NCI-H748 (cell line): ENCODE data around the gene HSPA1B.
"Not testable (repeated sequence)": the region's sequence is repeated elsewhere in the genome, so short reads cannot be mapped to it uniquely, and the experiment has no call there.

ENCODE experiments used
- DNase-seq: peaks from one replicate; lab custom pipeline; 2025; ENCODE audit not compliant: unreplicated experiment; lab: John Stamatoyannopoulos, UW

The HSPA1B gene

DNA sequence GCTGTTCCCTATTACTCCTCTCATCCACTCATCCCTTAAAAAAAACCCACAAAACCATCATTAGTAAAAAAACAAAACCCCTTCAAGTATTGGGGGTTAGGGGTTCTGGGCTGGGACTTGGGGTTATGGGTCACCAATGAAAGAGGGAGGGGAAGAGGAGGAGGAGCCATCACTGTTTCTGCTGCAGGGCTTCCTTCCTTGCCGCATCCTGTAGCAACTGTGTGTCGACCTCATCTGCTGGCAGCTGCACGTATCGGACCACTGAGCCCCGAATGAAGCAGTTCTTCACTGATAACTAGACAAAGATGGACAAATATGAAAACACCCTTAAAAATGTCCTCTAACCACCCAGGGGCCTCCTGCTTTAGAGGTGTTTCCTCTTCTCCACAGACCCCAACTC is 29.9 kb upstream of the HSPA1B start:
- DNase-seq, result no peak

DNA sequence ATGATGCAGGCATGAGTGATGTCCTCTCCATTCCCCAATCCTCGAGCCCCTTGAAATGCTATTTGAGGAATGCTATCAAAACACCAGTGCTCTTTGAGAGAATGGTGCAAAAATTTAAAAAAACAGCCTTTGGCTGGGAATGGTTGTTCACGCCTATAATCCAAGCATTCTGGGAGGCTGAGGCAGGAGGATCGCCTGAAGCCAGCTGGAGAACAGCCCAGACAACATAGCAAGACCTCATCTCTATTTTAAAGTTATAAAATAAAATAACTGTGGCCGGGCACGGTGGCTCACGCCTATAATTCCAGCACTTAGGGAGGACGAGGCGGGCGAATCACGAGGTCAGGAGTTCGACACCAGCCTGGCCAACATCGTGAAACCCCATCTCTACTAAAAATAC is 27.8 kb upstream of the HSPA1B start:
- DNase-seq, result no peak

DNA sequence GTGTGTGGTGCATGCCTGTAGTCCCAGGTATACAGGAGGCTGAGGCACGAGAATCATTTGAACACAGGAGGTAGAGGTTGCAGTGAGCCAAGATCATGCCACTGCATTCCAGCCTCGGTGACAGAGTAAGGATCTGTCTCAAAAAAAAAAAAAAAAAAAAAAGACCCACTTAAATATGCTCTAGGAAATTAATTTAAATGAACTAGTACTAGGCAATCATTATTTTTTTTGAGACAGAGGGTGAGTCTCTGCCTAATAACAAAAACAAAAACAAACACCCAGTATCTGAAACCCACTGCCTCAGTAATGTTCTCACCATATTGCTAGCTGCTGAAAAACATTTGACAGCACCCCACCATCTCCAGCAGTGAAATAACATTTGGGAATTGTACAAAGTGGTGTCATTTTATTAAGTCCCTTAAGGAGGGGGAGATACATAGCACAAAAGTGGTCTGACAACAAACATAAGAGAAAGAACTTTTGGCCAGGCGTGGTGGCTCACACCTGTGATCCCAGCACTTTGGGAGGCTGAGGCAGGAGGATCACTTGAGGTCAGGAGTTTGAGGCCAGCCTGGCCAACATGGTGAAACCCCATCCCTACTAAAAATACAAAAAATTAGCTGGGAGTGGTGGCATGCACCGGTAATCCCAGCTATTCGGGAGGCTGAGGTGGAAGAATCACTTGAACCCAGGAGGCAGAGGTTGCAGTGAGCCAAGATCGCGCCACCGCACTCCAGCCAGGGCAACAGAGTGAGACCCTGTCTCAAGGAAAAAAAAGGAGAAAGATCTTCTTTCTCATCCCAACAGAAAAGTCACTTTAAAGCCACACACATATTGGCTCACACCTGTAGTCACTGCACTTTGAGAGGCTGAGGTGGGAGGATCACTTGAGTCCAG is 26.3 kb upstream of the HSPA1B start:
- DNase-seq, result not testable (repeated sequence)

DNA sequence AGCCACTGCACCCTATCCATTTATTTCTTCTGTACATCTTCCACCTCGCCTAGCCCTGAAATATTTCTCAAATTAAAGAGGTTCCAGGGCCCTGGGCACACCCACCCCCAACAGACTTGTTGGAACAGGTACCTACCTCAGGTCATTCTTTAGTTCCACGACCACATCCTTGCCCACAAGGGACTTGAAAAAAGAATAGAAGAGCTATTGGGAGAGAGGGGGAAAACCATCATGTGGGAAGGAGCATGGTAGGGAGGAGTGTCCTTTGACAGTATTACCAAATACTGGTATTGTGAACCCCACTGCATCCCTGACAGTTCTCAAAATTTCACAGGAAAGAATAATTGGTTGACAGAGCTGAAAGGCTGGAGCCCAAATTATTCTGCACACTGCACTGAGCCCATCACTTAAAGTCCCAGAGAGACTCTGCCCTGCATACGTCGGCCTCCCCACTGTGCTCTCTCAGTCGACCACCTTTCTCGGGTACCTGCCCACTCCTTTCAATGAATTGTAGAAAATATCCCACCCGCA is 21.5 kb upstream of the HSPA1B start:
- DNase-seq, result peak; percentile 52

DNA sequence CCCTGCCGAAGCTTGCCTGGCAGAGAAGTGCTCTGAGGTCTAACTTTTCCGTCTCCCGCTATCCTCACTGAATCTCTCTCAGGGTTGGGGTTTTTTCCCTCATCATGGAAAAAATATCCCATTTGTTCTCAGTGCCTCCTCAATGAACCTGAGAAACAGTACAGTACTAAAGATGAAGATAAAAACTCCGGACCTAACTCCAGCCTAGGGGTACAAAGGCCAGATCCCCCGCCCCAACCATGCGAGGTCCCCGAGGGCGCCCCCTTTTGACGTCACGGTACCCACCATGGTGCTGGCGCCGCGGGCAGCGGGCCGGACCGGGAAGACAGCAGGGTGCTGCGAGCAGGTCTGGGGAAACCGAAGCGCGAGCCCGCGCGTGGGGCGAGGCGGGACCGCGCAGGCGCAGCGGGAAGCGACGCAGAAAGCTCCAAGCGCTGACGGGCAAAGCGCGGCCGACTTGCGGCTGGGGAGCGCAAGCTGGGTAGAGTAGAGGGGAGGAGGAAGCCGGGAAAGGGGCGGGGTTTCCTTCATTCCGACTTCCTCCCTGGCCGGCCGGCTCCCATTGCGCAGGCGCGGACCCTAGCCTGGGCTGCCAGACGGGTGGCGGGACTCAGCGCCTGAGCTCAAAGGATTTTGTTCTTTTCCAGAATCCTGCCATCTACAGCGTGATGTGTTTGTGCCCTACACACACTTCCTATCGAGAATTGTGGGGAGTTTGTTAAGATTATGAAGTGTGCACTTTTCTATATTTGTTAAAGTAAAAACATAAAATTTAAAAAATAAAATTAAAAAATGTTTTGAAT is 20.9 kb upstream of the HSPA1B start, which contains the start of gene LSM2:
LSM2 (minus strand) TSS at position 497 of the 803 bp plus-strand sequence; CDS start at position 288, 209 bp downstream.
- DNase-seq, result peak; percentile 97

DNA sequence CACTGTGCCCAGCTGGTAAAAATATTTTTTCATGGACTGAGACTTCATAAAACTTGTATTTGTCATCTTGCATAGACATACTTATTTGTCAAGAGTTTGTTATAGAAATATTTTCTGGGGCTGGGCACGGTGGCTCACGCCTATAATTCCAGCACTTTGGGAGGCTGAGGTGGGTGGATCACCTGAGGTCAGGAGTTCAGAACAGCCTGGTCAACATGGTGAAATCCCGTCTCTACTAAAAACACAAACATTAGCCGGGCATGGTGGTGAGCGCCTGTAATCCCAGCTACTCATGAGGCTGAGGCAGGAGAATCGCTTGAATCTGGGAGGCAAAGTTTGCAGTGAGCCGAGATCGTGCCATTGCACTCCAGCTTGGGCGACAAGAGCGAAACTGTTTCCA is 18.9 kb upstream of the HSPA1B start:
- DNase-seq, result not testable (repeated sequence)

DNA sequence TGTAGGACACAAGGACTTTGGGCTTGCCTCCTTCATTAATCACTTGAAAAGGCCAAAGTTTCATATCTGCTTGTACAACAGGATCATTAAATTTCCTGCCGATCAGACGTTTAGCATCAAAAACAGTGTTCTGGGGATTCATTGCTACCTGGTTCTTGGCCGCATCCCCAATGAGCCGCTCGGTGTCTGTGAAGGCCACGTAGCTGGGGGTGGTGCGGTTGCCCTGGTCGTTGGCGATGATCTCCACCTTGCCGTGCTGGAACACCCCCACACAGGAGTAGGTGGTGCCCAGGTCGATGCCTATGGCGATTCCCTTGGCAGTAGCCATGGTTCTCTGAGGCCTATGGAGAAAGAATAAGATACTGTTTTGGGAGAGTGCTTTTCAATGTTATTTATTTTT is 15.9 kb upstream of the HSPA1B start:
- no peak for DNase-seq

DNA sequence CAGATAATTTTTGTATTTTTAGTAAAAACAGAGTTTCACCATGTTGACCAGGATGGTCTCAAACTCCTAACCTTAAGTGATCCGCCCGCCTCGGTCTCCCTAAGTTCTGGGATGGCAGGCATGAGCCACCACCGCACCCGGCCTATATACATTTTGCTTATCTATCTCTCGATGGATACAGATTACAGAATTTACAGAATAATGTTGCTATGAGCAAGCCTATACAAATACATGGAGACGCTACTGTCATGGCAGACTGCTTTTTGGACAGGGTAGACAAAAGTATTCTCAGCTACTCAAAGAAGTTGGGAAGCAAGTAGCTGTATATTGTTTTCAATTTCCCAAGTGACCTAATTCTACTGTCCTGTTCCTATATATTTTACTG is 14.1 kb upstream of the HSPA1B start:
- DNase-seq, result no peak

DNA sequence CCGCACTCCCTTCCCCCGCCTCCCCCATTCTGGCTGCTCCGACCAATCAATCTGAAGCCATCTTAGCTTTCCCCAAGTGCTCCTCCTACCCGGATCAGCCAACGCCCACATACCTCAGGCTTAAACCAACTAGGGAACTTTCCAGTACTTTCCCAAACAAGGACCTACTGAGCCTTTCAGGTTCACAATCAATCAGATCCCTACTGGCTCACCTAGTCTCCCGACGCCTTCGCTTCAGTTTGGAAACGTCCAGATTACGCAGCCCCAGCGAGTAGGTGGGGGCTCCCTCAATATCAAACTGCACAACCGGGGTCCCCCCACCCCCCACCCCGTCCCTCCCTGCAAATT is 12.9 kb upstream of the HSPA1B start:
- peak; percentile 99 for DNase-seq

DNA sequence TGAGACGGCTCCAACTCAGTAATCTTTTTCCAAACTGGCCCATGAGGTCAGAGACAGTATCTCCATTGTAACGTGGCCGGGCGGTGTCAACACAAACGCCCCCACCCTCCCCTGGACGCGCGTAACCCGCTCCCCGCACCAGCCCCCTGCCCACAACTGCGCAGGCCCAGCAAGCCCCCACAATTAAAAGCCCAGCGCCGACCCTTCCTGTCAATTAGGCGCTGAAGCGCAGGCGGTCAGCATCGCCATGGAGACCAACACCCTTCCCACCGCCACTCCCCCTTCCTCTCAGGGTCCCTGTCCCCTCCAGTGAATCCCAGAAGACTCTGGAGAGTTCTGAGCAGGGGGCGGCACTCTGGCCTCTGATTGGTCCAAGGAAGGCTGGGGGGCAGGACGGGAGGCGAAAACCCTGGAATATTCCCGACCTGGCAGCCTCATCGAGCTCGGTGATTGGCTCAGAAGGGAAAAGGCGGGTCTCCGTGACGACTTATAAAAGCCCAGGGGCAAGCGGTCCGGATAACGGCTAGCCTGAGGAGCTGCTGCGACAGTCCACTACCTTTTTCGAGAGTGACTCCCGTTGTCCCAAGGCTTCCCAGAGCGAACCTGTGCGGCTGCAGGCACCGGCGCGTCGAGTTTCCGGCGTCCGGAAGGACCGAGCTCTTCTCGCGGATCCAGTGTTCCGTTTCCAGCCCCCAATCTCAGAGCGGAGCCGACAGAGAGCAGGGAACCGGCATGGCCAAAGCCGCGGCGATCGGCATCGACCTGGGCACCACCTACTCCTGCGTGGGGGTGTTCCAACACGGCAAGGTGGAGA is 12.3 kb upstream of the HSPA1B start, which contains the start of the genes HSPA1A and HSPA1L:
HSPA1A (plus strand) TSS at position 519 of the 814 bp plus-strand sequence; CDS start at position 733, 214 bp downstream.
HSPA1L (minus strand) TSS at position 259 of the 814 bp plus-strand sequence. CDS start 3,311 bp downstream, outside the sequence.
- peak; percentile 99 for DNase-seq

DNA sequence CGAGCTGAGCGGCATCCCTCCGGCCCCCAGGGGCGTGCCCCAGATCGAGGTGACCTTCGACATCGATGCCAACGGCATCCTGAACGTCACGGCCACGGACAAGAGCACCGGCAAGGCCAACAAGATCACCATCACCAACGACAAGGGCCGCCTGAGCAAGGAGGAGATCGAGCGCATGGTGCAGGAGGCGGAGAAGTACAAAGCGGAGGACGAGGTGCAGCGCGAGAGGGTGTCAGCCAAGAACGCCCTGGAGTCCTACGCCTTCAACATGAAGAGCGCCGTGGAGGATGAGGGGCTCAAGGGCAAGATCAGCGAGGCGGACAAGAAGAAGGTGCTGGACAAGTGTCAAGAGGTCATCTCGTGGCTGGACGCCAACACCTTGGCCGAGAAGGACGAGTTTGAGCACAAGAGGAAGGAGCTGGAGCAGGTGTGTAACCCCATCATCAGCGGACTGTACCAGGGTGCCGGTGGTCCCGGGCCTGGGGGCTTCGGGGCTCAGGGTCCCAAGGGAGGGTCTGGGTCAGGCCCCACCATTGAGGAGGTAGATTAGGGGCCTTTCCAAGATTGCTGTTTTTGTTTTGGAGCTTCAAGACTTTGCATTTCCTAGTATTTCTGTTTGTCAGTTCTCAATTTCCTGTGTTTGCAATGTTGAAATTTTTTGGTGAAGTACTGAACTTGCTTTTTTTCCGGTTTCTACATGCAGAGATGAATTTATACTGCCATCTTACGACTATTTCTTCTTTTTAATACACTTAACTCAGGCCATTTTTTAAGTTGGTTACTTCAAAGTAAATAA is 10.2 kb upstream of the HSPA1B start:
- DNase-seq, result not testable (repeated sequence)

DNA sequence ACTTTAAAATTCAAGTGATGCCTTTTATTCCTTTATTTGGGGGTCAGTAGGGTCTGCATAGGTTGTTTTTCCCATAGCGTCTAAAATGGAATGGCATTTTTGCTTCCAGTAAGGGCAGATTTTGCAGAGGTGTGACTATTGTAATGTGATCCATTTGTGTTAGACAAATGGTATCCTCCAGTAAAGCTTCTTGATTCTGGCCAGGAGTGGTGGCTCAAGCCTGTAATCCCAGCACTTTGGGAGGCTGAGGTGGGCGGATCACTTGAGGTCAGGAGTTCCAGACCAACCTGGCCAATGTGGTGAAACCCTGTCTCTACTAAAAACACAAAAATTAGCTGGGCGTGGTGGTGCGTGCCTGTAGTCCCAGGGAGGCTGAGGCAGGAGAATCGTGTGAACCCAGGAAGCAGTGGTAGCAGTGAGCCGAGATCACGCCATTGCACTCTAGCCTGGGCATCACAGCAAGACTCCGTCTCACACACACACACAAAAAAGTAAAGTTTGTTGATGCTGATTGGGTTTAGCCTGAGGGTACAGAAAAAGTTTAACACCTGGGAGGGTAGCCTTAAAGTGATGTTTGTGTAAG is 9.5 kb upstream of the HSPA1B start:
- not testable (repeated sequence) for DNase-seq

DNA sequence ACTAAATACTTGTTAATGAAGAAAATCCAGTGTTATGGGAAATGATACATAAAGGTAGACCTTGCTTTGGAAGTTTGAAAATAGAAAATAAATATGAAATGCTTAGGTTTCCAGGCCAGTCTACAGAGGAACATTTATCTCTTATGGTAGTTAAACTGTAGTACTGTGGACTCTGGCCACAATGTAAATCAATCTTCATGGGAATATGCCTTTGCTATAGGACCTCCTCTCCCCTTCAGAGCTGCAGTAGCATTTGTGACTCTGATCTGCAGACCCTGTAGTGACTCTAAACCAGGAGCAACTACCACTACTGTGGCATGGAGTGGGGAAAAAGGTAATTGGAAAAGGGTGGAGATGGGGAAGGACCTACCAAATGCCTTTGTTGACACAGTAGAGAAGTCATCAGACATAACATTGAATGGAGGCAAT is 7.7 kb upstream of the HSPA1B start:
- DNase-seq, result no peak

DNA sequence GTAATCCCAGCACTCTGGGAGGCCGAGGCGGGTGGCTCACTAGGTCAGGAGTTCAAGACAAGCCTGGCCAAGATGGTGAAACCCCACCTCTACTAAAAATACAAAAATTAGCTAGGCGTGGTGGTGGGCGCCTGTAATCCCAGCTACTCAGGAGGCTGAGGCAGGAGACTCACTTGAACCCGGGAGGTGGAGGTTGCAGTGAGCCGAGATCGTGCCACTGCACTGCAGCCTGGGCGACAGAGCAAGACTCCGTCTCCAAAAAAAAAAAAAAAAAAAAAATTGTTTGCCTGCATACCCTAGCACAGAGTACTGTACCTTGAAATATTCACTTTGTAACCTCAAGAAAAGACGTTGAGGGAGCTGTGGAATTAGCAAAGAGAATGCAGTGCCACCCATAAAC is 7.1 kb upstream of the HSPA1B start:
- DNase-seq, result not testable (repeated sequence)

DNA sequence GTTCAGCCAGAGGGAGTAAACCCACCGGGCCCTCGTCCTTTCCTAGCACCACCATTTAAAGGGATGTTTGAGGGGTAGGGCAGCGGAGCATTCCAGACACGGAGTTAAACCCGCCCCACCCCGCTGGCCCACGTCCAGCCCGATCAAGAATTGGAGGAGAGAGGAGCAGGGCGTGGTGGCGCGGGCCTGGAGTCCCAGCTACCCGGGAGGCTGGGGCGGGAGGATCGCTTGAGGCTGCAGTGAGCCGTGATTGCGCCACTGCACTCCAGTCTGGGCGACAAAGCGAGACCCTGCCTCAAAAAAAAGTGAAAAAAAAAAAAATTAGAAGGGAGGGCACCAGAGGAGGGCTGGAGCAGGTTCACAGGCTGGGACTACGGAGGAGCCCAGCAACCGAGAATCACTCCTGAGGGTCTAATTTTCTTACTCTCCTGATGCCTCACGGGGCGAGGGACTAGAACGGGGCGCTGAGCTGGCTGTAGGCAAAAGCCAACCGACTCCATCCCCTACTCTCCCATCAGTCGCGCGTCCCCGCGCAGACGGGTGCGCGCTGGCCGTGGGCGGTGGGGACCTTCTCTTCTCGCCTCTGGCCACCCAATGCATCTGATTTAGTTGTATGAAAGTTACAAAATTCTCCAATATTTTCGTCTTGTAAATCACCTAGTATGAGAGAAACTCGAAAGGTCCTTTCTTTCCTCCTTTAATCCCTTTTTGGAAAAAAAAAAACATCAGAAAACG is 6.1 kb upstream of the HSPA1B start:
- DNase-seq, result peak; percentile 84

DNA sequence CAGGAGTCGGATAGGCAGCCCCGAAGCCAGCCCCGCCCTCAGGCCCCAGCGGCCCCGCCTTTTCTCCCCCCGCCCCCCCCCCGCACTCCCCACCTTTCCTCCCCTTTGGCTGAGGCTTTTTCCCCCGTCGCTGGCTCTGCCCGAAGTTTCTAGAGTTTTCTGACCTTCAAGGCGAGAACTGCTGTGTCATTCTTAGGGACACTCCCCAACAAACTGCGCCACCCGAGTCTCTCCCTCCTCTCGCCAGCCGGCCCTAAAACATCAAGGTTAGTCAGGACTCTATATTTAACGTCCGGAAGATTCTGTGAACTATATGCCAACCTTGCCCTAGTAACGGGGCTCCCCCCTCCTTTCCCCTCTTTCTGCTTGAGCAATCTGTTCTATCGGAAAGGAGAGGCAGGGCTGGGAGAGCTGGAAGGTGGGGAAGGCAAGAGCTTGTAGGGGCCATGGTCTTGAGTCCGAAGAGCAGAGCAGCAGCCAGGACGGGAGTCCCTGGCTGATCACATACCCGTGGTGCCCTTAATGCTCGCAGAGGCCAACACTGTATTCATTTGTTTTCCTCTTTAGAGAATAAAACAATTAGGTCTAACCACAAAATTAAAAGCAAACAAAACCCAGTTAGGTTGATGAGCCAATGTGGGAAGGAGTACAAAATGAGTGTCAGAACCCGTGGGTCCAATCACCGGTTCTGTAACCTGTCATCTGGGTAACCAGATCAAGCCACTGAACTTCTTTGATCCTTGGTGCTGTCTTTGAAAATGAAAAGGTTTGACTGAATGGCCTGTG is 5.3 kb upstream of the HSPA1B start:
- peak; percentile 71 for DNase-seq

DNA sequence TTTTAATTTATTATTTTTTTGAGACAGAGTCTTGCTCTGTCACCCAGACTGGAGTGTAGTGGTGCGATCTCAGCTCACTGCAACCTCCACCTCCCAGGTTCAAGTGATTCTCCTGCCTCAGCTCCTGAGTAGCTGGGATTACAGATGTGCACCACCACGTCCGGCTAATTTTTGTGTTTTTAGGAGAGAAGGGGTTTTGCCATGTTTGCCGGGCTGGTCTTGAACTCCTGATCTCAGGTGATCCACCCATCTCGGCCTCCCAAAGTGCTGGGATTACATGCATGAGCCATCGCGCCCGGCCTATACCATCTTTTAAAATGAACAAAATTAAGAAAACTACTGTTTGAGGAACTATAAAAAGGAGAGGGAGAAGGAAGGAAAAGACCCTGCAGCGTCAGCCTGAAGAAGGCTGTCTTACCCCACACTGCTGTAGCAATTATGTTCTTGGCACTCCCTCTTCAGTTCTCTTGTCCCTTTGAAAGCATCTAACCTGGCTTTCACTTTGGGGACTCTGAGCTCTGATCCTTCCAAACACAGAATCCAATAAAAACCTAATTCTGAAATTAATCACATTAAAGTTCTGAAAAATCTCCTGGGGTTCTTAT is 3.8 kb upstream of the HSPA1B start:
- DNase-seq, result not testable (repeated sequence)

DNA sequence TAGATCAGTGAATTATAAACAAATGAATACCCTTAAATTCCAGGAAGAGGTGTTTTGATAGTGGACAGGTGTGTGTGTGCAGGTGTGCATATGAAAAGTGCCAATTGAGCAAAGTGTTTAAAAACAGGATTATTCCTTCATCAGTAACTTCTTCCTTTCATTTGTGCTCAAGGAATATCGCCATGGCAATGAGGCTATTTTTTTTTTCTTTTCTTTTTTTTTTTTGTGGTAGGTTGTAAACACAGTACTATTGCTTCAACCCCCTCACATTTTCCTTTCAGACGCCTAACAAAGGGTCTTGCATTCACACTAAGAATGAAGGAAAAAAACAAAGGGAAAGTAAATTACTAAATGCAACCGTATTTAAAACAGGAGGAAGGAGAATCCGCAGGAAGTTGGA is 2.0 kb upstream of the HSPA1B start:
- DNase-seq, result no peak
